ENCODE results near the gene PSMB11. TPM values are rescaled to one million over a fixed set of nuclear protein-coding genes. Genes with fewer than 3 reads are reported as not detected.

The PSMB11 gene
- total and polyA plus RNA-seq, 8 donors, result not detected

DNA sequence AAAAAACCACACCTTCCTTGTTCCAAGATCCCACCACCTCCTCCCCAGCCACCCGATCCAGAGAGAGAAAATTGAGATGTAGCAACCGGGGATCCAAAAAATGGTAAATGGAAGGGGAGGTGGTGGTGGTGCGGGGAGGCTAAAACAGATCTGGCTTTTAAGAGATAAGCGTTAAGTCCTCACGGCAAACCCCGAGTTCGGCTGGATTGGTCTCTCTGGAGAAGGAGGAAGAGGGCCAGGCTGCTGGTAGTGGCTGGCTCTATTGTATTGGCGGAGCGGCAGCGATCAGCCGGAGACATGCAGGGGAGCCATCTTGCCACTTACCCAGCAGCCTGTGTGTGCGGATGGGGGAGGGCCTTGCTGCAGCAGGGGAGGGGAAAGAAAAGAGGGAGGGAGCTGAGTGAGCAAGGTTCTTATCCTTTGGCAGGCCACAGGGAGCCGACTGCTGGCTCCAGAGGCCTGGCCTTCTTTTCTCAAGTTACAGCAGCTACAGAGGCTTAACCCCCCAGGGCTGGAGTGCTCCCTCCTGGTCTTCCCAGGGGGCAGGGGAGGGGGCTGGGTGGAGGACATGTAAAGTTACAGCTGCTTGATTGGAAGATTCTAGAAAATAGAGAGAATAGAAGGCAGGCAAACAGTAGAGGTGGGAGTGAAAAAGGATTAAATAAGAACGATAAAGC lies 29.4 kb downstream of the PSMB11 start:
- intact Hi-C loops (cut with DNase I), result no loop called here

DNA sequence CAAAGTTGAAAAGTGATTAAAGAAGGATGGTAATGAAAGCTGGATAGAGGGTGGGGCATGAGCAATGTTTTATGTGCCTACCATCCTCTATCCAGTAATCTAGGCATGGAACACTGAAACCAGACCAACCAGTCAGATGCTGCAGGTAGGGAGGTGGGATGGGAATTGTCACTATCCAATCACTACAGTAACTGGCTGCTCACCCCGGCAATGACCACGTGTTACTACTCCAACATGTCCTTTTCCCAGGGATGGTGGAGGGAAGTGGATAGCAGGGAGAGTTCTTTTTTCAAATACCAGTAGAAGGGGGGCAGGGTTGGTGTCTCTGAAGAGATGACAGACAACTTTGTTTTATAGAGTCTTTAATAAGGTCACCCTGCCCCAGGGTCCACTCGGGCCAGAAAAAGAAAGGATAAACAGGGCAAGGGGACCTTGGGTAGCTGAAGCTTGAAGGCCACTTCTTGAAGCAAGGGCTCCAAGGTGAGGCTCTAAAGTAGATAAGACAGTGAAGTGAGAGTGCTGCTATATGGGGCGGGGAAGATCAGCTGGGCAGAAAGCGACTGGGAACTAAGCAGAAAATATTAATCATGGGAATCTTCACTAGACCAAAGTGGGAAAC lies 30.0 kb downstream of the PSMB11 start:
- intact Hi-C loops (cut with DNase I), result no loop called here
- no peak for DNase-seq
- Histone ChIP-seq H3K4me1 (peaks cover 12 to 57% of the 10 kb centered on the region in 2 donors), H3K36me3 (peaks cover 0 to 74% of the 10 kb centered on the region in 2 donors), H3K27me3 (no peaks in the 10 kb centered on the region), H3K27ac (peak overlapping the region; percentile 77 to 81), H3K4me3 (peak overlapping the region in 1 of 2 donors; percentile 69), H3K9me3 (no peaks in the 10 kb centered on the region)
- TF ChIP-seq, protein P1, sequence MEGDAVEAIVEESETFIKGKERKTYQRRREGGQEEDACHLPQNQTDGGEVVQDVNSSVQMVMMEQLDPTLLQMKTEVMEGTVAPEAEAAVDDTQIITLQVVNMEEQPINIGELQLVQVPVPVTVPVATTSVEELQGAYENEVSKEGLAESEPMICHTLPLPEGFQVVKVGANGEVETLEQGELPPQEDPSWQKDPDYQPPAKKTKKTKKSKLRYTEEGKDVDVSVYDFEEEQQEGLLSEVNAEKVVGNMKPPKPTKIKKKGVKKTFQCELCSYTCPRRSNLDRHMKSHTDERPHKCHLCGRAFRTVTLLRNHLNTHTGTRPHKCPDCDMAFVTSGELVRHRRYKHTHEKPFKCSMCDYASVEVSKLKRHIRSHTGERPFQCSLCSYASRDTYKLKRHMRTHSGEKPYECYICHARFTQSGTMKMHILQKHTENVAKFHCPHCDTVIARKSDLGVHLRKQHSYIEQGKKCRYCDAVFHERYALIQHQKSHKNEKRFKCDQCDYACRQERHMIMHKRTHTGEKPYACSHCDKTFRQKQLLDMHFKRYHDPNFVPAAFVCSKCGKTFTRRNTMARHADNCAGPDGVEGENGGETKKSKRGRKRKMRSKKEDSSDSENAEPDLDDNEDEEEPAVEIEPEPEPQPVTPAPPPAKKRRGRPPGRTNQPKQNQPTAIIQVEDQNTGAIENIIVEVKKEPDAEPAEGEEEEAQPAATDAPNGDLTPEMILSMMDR (IDR thresholded peaks at IDR 0.05), result no peak
- peak; percentile 6 for ATAC-seq

More for the DNA sequence above, 29.4 kb downstream of the PSMB11 start:
- peak overlapping the region; percentile 49 to 69 for H3K4me3 ChIP-seq
- peak overlapping the region; percentile 77 to 81 for H3K27ac ChIP-seq
- ATAC-seq, result peak; percentile 95
- TF ChIP-seq, protein P1 (IDR thresholded peaks at IDR 0.05), result no peak
- H3K4me1 ChIP-seq, result peaks cover 12 to 50% of the 10 kb centered on the region in 2 donors
- H3K27me3 ChIP-seq, result no peaks in the 10 kb centered on the region
- no peaks in the 10 kb centered on the region for H3K9me3 ChIP-seq
- peak; percentile 85 to 94 (median 90) for DNase-seq
- peaks cover 0 to 74% of the 10 kb centered on the region in 2 donors for H3K36me3 ChIP-seq

DNA sequence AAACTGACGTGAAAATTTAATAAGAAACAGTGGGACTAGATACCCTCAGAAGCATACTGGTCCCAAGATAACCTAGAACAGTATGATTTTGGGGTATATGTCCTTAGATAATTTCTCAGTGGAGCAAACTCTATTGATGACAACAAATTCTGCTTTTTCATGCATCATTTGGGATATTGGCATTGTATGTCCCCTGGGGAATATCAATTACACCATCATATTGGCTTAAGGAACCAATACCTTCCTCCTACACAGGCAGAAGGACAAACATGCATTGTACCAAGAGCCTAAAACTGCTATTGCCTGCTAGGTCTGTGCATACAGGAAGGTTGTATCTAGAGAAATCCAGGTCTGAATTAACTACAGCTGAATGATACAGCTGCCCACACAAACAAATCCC lies 32.9 kb downstream of the PSMB11 start:
- ATAC-seq (no peak), DNase-seq (no peak)
- Histone ChIP-seq H3K4me1 (peaks cover 12 to 62% of the 10 kb centered on the region in 2 donors), H3K4me3 (no peak overlapping the region), H3K36me3 (peaks cover 3 to 80% of the 10 kb centered on the region in 2 donors), H3K27me3 (no peaks in the 10 kb centered on the region), H3K27ac (no peak overlapping the region), H3K9me3 (no peaks in the 10 kb centered on the region)
- TF ChIP-seq, protein P1 (IDR thresholded peaks at IDR 0.05), result no peak
- intact Hi-C loops (cut with DNase I), result no loop called here

DNA sequence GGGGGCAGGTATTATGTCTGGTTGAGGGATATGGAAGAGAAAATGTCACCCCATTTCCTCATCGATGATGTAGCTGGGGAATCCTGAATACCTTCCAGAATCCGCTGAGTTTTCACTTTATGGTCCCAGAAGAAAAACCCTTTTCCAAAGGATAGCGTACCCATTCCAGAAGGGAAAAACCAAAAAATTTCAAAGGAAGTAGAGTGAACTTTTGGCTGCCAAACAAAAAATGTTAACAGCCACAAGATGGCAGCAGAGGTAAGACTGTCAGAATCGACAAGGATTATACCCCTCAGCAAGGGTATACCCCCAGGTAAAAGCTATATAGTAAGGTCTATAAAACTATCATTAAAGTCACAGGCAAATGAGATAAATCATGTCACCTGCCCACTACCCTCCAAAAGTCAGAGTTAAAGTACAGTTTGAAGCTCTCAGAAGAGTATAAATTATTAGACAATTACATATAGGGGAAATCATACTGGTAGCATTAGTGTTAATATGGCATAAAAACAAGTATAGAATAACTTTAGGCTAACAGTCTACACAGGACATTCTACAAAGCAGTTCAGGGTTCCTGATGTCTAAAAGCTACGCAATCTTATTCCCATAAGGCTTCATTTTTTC lies 34.9 kb downstream of the PSMB11 start:
- no peaks in the 10 kb centered on the region for H3K27me3 ChIP-seq

More for the DNA sequence above, 34.9 kb downstream of the PSMB11 start:
- TF ChIP-seq, protein P1 (IDR thresholded peaks at IDR 0.05), result peak; percentile 37 to 57
- no peaks in the 10 kb centered on the region for H3K9me3 ChIP-seq
- intact Hi-C loops (cut with DNase I), result no loop called here
- ATAC-seq (peak; percentile 41), DNase-seq (no peak)
- H3K27ac ChIP-seq, result peak overlapping the region in 1 of 2 donors; percentile 83
- peaks cover 7 to 49% of the 10 kb centered on the region in 2 donors for H3K4me1 ChIP-seq
- no peak overlapping the region for H3K4me3 ChIP-seq
- peaks cover 3 to 100% of the 10 kb centered on the region in 2 donors for H3K36me3 ChIP-seq

Measured in left lung (tissue), 10 donors.